Measurements from ENCODE around the gene STAM2.
"Not testable (repeated sequence)": the region's sequence is repeated elsewhere in the genome, so short reads cannot be mapped to it uniquely, and the experiment has no call there.

The STAM2 gene

DNA sequence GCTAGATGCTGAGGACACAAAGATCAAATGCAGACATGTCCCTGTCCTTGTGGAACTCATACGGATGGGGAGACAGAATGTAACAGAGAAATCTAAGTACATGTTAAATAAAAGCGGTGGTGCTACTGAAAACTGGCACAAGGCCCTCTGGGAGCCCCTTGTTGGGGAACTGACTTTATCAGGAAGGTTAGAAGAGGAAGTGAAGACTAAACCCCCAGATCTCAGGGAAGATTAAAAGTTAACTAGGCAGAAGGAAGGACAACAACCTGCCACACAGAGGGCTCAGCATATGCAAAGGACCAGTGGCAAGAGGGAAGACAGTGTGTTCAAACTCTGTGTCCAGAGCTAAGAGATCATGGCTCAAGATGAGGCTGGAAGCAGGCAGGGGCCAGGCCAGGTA is 81.5 kb downstream of the STAM2 start:
- H3K27me3 ChIP-seq (ENCODE audit: insufficient read depth, poor library complexity, severe bottlenecking): no peaks in the 10 kb centered on the region
- no peak overlapping the region for H3K4me3 ChIP-seq (replicated peaks; ENCODE audit: insufficient read depth, low read length)
- no peak for DNase-seq (ENCODE audit: low read depth in 1 of 2, low spot score in 1 of 2)
- no peak overlapping the region for H3K27ac ChIP-seq (replicated peaks)
- TF ChIP-seq, protein P1, sequence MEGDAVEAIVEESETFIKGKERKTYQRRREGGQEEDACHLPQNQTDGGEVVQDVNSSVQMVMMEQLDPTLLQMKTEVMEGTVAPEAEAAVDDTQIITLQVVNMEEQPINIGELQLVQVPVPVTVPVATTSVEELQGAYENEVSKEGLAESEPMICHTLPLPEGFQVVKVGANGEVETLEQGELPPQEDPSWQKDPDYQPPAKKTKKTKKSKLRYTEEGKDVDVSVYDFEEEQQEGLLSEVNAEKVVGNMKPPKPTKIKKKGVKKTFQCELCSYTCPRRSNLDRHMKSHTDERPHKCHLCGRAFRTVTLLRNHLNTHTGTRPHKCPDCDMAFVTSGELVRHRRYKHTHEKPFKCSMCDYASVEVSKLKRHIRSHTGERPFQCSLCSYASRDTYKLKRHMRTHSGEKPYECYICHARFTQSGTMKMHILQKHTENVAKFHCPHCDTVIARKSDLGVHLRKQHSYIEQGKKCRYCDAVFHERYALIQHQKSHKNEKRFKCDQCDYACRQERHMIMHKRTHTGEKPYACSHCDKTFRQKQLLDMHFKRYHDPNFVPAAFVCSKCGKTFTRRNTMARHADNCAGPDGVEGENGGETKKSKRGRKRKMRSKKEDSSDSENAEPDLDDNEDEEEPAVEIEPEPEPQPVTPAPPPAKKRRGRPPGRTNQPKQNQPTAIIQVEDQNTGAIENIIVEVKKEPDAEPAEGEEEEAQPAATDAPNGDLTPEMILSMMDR (IDR thresholded peaks at IDR 0.05; ENCODE audit: insufficient read depth, low read length): no peak
- TF ChIP-seq POLR2AphosphoS5 (IDR thresholded peaks at IDR 0.05; ENCODE audit: low read depth) (no peak), SPI1 (IDR thresholded peaks at IDR 0.05; ENCODE audit: borderline replicate concordance, low read depth) (peak; percentile 74)

DNA sequence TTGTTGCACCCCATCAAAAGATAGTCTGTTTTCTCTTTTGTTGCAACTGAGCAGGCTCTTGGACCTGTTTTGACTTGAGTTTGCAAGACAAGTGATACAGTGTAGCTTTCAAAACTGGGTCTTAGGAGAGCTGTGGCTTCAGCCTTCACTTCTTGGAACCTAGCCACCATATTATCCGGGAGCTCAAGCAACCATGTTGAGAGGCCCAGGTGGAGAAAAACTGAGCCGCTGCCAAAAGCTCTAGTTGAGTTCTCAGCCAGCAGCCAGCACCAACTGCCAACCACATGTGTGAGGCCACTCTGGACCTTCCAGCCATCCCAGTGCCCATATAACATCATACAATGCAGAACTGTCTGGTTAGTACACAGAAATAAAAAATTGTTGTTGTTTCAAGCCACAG is 82.1 kb downstream of the STAM2 start:
- no peaks in the 10 kb centered on the region for H3K27me3 ChIP-seq (ENCODE audit: insufficient read depth, poor library complexity, severe bottlenecking)

DNA sequence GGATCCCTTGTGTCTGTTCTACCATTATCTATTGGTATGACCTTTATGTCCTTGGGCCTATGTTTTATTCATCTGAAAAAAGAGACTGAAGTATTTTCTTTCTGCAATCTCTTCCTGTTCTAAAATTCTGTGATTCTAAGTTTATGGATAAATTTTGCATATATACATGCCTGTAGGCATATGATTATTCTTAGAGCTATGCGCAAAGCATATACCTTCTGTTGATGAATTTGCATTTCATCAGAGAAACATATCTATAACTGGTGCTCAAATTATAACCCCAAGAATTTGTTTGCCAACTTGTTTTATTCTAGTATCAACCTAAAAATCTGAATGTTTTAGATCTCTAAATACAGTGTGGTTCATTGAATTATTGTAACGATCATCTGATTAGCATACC is 83.5 kb downstream of the STAM2 start:
- no peak for DNase-seq (ENCODE audit: low read depth in 1 of 2, low spot score in 1 of 2)
- Histone ChIP-seq H3K4me3 (replicated peaks; ENCODE audit: insufficient read depth, low read length) (no peak overlapping the region), H3K27ac (replicated peaks) (no peak overlapping the region), H3K27me3 (ENCODE audit: insufficient read depth, poor library complexity, severe bottlenecking) (no peaks in the 10 kb centered on the region)
- TF ChIP-seq POLR2AphosphoS5 (IDR thresholded peaks at IDR 0.05; ENCODE audit: low read depth): no peak
- TF ChIP-seq GABPA (IDR thresholded peaks at IDR 0.05; ENCODE audit: low read depth): no peak
- TF ChIP-seq, protein P2, sequence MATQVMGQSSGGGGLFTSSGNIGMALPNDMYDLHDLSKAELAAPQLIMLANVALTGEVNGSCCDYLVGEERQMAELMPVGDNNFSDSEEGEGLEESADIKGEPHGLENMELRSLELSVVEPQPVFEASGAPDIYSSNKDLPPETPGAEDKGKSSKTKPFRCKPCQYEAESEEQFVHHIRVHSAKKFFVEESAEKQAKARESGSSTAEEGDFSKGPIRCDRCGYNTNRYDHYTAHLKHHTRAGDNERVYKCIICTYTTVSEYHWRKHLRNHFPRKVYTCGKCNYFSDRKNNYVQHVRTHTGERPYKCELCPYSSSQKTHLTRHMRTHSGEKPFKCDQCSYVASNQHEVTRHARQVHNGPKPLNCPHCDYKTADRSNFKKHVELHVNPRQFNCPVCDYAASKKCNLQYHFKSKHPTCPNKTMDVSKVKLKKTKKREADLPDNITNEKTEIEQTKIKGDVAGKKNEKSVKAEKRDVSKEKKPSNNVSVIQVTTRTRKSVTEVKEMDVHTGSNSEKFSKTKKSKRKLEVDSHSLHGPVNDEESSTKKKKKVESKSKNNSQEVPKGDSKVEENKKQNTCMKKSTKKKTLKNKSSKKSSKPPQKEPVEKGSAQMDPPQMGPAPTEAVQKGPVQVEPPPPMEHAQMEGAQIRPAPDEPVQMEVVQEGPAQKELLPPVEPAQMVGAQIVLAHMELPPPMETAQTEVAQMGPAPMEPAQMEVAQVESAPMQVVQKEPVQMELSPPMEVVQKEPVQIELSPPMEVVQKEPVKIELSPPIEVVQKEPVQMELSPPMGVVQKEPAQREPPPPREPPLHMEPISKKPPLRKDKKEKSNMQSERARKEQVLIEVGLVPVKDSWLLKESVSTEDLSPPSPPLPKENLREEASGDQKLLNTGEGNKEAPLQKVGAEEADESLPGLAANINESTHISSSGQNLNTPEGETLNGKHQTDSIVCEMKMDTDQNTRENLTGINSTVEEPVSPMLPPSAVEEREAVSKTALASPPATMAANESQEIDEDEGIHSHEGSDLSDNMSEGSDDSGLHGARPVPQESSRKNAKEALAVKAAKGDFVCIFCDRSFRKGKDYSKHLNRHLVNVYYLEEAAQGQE (IDR thresholded peaks at IDR 0.05; ENCODE audit: insufficient replicate concordance, low read depth): no peak
- TF ChIP-seq, protein P1 (IDR thresholded peaks at IDR 0.05; ENCODE audit: insufficient read depth, low read length): no peak
- TF ChIP-seq SPI1 (IDR thresholded peaks at IDR 0.05; ENCODE audit: borderline replicate concordance, low read depth): no peak

More for the DNA sequence above, 82.1 kb downstream of the STAM2 start:
- H3K27ac ChIP-seq (replicated peaks): no peak overlapping the region
- TF ChIP-seq SPI1 (IDR thresholded peaks at IDR 0.05; ENCODE audit: borderline replicate concordance, low read depth) (no peak), POLR2AphosphoS5 (IDR thresholded peaks at IDR 0.05; ENCODE audit: low read depth) (no peak), GABPA (IDR thresholded peaks at IDR 0.05; ENCODE audit: low read depth) (no peak)
- TF ChIP-seq, protein P2 (IDR thresholded peaks at IDR 0.05; ENCODE audit: insufficient replicate concordance, low read depth): no peak
- TF ChIP-seq, protein P1 (IDR thresholded peaks at IDR 0.05; ENCODE audit: insufficient read depth, low read length): no peak
- H3K4me3 ChIP-seq (replicated peaks; ENCODE audit: insufficient read depth, low read length): no peak overlapping the region
- DNase-seq (ENCODE audit: low read depth in 1 of 2, low spot score in 1 of 2): no peak

DNA sequence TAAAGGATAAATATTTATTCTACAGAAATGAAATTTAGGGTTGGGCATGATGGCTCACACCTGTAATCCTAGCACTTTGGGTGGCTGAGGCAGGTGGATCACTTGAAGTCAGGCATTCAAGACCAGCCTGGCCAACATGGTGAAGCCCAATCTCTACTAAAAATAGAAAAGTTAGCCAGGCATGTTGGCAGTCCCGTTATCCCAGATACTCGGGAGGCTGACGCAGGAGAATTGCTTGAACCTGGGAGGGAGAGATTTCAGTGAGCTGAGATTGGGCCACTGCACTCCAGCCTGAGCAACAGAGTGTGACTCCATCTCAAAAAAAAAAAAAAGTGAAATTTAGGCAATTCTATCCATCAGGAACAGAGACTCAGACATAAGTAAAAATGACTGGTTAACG is 84.8 kb downstream of the STAM2 start:
- H3K4me3 ChIP-seq (replicated peaks; ENCODE audit: insufficient read depth, low read length); H3K27ac ChIP-seq (replicated peaks); DNase-seq (ENCODE audit: low read depth in 1 of 2, low spot score in 1 of 2); H3K27me3 ChIP-seq (ENCODE audit: insufficient read depth, poor library complexity, severe bottlenecking): not testable (repeated sequence)

All from HL-60 (cell line).